Thyroid gland (tissue), 4 donors: Measurements from ENCODE around the gene TMEM266.

ENCODE experiments used
- CTCF ChIP-seq, 6 experiments: fragments of 200-600 bp in 3 of 6; fragments of 450-650 bp in 3 of 6; sonication (generic) in 3 of 6; IDR thresholded peaks; one replicate each; pipeline ENCODE4 v1.5.1; 2016 to 2019; ENCODE audit warnings: antibody characterized with exemption in 6 of 6, mild to moderate bottlenecking in 2 of 6, inconsistent platforms in 1 of 6, moderate library complexity in 1 of 6
- POLR2A ChIP-seq, 2 donors: fragments of 450-650 bp; IDR thresholded peaks; one replicate each; pipeline ENCODE4 v1.6.1; 2017; ENCODE audit warnings: antibody characterized with exemption in 2 of 2, mild to moderate bottlenecking in 2 of 2, moderate library complexity in 1 of 2

DNA sequence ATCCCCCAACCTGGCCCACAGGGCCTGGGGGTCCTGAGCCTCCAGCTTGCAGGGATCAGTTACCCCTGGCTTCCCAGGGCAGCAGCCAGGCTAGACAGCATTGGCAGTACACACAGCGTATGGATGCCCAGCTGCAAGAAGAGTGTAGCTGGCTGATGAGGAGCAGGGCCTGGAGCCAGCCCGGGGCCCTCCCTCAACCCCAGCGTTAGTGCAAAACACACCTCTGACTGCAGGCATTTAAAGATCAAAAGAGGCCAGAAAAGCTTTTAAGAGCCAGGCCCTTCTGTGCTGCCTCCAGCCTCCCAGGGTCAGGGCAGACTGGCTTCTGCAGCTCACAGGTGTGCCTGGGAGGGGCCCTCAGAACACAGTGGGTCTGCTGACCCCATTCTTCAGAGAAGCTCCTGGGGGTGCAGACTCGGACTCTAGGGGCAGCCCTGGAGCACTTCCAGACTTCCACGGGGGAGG, 140.9 kb downstream of the TMEM266 start:
- TF ChIP-seq POLR2A (IDR thresholded peaks at IDR 0.05) (no peak), CTCF (IDR thresholded peaks at IDR 0.05) (no peak)
